BE2C (cell line): Measurements from ENCODE around the gene RFPL3.

Source experiments
- DNase-seq: peaks from one replicate; pipeline ENCODE4 v3.0.0-alpha.2; 2020
- H3K27me3 ChIP-seq: fragments of 250-450 bp; sonication (Bioruptor Pico); 2 replicates; pipeline ENCODE4 v1.5.1; 2020; ENCODE audit warnings: mild to moderate bottlenecking
- H3K36me3 ChIP-seq: fragments of 250-450 bp; sonication (Bioruptor Pico); 2 replicates; pipeline ENCODE4 v1.5.1; 2020; ENCODE audit warnings: mild to moderate bottlenecking
- H3K4me1 ChIP-seq: fragments of 250-450 bp; sonication (Bioruptor Pico); 2 replicates; pipeline ENCODE4 v1.5.1; 2020
- H3K4me3 ChIP-seq: 2 replicates; pipeline ENCODE4 v1.5.1; 2011; ENCODE audit warnings: low read depth, low read length
- H3K9me3 ChIP-seq: fragments of 250-450 bp; sonication (Bioruptor Pico); 2 replicates; pipeline ENCODE4 v1.5.1; 2020
- CTCF ChIP-seq: IDR thresholded peaks from 2 replicates; pipeline ENCODE4 v1.5.1; 2012; ENCODE audit warnings: mild to moderate bottlenecking, low read depth, low read length

RFPL3 gene

GRCh38 chr22:32333141-32333768 is 24.4 kb upstream of the RFPL3 start:
- Histone ChIP-seq H3K36me3 (no peaks in the 10 kb centered on the region), H3K27me3 (no peaks in the 10 kb centered on the region), H3K4me3 (no peak overlapping the region), H3K9me3 (no peaks in the 10 kb centered on the region), H3K4me1 (no peaks in the 10 kb centered on the region)
- no peak for DNase-seq
- TF ChIP-seq CTCF = no peak

DNA sequence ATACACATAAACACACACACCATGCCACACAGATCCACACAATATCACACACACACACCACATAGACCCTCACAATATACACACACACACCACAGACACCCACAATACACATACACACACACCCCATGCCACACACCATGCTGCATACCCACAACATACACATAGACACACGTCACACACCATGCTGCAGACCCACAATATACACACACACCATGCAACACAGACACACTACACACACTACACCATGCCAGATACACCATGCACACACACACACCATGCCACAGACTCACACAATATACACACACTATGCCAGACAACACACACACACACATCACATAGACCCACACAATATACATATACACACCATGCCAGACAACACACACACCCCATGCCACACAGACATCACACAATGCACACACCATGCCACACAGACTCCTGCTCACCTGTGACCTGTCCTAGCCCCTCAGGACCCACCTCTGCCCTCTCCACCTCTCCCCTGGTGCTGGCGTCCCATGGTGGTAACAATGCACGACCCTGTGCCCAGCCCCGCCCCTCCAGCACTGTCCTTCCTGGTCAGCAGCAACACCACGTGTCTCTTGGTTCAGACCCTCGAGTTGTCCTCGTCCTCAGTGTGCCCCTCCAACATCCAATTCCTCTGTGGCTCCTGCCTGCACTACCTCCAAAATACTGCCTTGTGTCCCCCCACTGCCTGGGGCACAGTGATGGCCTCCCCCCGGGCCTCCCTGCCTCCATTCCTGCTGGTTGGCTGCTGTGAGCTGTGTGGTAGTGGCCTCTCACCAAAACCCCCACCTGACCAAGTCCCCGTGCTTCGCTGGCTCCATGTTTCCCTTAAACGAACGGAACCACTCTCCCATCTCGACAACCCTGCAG is 23.7 kb upstream of the RFPL3 start:
- no peak for DNase-seq
- H3K4me1 ChIP-seq = no peaks in the 10 kb centered on the region
- no peaks in the 10 kb centered on the region for H3K36me3 ChIP-seq
- H3K27me3 ChIP-seq = no peaks in the 10 kb centered on the region
- no peak for TF ChIP-seq CTCF
- no peak overlapping the region for H3K4me3 ChIP-seq
- no peaks in the 10 kb centered on the region for H3K9me3 ChIP-seq

GRCh38 chr22:32334660-32335365 is 22.9 kb upstream of the RFPL3 start:
- H3K36me3 ChIP-seq = no peaks in the 10 kb centered on the region
- no peak overlapping the region for H3K4me3 ChIP-seq
- H3K27me3 ChIP-seq = no peaks in the 10 kb centered on the region
- TF ChIP-seq CTCF = no peak
- DNase-seq = no peak
- H3K4me1 ChIP-seq = no peaks in the 10 kb centered on the region
- no peaks in the 10 kb centered on the region; the same call in 1 of the 2 replicates for H3K9me3 ChIP-seq

GRCh38 chr22:32335471-32335870 is 22.2 kb upstream of the RFPL3 start:
- Histone ChIP-seq H3K9me3 (no peaks in the 10 kb centered on the region; the same call in 1 of the 2 replicates), H3K27me3 (no peaks in the 10 kb centered on the region), H3K36me3 (no peaks in the 10 kb centered on the region), H3K4me1 (no peaks in the 10 kb centered on the region), H3K4me3 (no peak overlapping the region)
- DNase-seq = no peak
- no peak for TF ChIP-seq CTCF

GRCh38 chr22:32336121-32336603 is 21.5 kb upstream of the RFPL3 start:
- H3K4me1 ChIP-seq = no peaks in the 10 kb centered on the region
- no peaks in the 10 kb centered on the region; the same call in 1 of the 2 replicates for H3K9me3 ChIP-seq
- no peaks in the 10 kb centered on the region for H3K27me3 ChIP-seq
- no peak for TF ChIP-seq CTCF
- H3K4me3 ChIP-seq = no peak overlapping the region
- no peak for DNase-seq
- no peaks in the 10 kb centered on the region for H3K36me3 ChIP-seq
